SU-DHL-6 (cell line): ENCODE results near the gene LRRFIP1.

Experiments used
- H2AFZ ChIP-seq: fragments of 200-600 bp; sonication (generic); 2 replicates; pipeline ENCODE4 v1.6.1; 2014; ENCODE audit warnings: low read depth, mild to moderate bottlenecking, moderate library complexity, mixed read lengths, antibody characterized with exemption, low read length; ENCODE audit not compliant: severe bottlenecking
- H3F3A ChIP-seq: fragments of 200-600 bp; shearing (Covaris generic); 2 replicates; pipeline ENCODE4 v1.6.0; 2016; ENCODE audit warnings: antibody characterized with exemption, mild to moderate bottlenecking; ENCODE audit not compliant: insufficient read depth
- H3K27ac ChIP-seq: fragments of 200-600 bp; sonication (generic); 2 replicates; pipeline ENCODE4 v1.5.1; 2016; ENCODE audit warnings: low read depth, mild to moderate bottlenecking, low read length, moderate library complexity, mixed read lengths
- H3K27me3 ChIP-seq: fragments of 200-600 bp; sonication (generic), shearing (Covaris generic); 2 replicates; pipeline ENCODE4 v1.6.0; 2014; ENCODE audit warnings: mild to moderate bottlenecking, low read length
- H3K36me3 ChIP-seq: fragments of 200-600 bp; sonication (generic); 2 replicates; pipeline ENCODE4 v1.6.1; 2014; ENCODE audit warnings: mild to moderate bottlenecking, low read length, mixed read lengths
- H3K4me2 ChIP-seq: fragments of 300-600, 200-600 bp; shearing (Covaris generic), sonication (generic); 2 replicates; pipeline ENCODE4 v1.6.0; 2014; ENCODE audit warnings: low read length, low read depth, mild to moderate bottlenecking; ENCODE audit not compliant: poor library complexity, severe bottlenecking
- H3K4me3 ChIP-seq: fragments of 200-600 bp; sonication (generic); 2 replicates; pipeline ENCODE4 v1.5.1; 2014; ENCODE audit warnings: antibody characterized with exemption, low read length, mild to moderate bottlenecking, mixed read lengths; ENCODE audit not compliant: insufficient read depth, poor library complexity, severe bottlenecking
- H3K79me2 ChIP-seq: fragments of 200-600 bp; sonication (generic); 2 replicates; pipeline ENCODE4 v1.6.1; 2014; ENCODE audit warnings: mild to moderate bottlenecking, low read length, moderate library complexity; ENCODE audit not compliant: insufficient read depth
- H3K9ac ChIP-seq: fragments of 200-600 bp; sonication (generic); 2 replicates; pipeline ENCODE4 v1.7.0; 2014; ENCODE audit warnings: mild to moderate bottlenecking, low read length
- H3K9me2 ChIP-seq: fragments of 200-600 bp; sonication (generic); replicated peaks from 2 replicates; pipeline ENCODE4 v1.6.1; 2014; ENCODE audit warnings: low read length; ENCODE audit not compliant: insufficient read depth
- H3K9me3 ChIP-seq: fragments of 200-600 bp; sonication (generic); 2 replicates; pipeline ENCODE4 v1.6.1; 2014; ENCODE audit warnings: low read length, mixed read lengths; ENCODE audit not compliant: insufficient read depth
- H4K20me1 ChIP-seq: fragments of 200-600 bp; sonication (generic); 2 replicates; pipeline ENCODE4 v1.6.1; 2014; ENCODE audit warnings: low read depth, mild to moderate bottlenecking, antibody characterized with exemption, low read length, moderate library complexity, mixed read lengths
- CTCF ChIP-seq: fragments of 200-600 bp; sonication (generic); IDR thresholded peaks from one replicate; pipeline ENCODE4 v1.5.1; 2017; ENCODE audit warnings: antibody characterized with exemption, mild to moderate bottlenecking, low read length, moderate library complexity; ENCODE audit not compliant: insufficient read depth, poor library complexity, severe bottlenecking
- EZH2phosphoT487 ChIP-seq: fragments of 200-600 bp; sonication (generic), shearing (Covaris generic); conservative IDR thresholded peaks from 2 replicates; pipeline ENCODE4 v1.6.1; 2018; ENCODE audit warnings: mild to moderate bottlenecking, antibody characterized with exemption, low read length, moderate library complexity, mixed read lengths

LRRFIP1 gene

DNA sequence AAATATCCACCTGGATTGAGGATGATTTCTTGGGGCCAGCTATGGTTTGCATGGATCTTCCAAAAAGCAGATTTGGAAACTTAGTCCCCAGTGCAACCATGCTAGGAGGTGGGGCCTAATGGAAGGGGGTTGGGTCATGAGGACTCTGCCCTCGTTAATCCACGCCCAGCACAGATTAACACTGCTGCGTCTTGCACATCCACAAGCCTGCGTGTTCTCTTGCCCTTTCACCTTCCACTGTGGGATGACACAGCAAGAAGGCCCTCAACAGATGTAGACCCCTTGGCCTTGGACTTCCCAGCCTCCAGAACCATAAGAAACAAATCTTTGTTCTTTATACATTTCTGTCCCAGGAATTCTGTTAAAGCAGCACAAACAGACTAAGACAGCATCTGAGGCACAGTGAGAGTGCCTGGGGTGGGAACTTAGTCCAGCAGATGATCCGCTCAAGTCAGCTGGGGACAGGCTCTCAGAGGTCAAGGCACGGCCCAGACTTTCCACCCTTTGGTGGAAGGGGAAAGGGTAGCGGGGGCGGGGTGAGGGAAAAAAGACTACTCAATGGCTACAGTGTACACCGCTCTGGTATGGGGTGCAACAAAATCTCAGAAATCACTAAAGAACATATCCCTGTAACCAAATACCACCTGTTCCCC lies 39.2 kb upstream of the LRRFIP1 start:
- Histone ChIP-seq H3K9ac (no peak overlapping the region), H3K4me2 (no peak overlapping the region), H3K9me2 (no peaks in the 10 kb centered on the region), H2AFZ (no peak overlapping the region), H3K27me3 (no peaks in the 10 kb centered on the region), H3K27ac (no peak overlapping the region), H3K9me3 (no peaks in the 10 kb centered on the region), H3K79me2 (no peaks in the 10 kb centered on the region), H3K36me3 (no peaks in the 10 kb centered on the region), H3K4me3 (no peak overlapping the region), H4K20me1 (no peaks in the 10 kb centered on the region), H3F3A (no peaks in the 10 kb centered on the region)
- TF ChIP-seq CTCF (no peak), EZH2phosphoT487 (no peak)

DNA sequence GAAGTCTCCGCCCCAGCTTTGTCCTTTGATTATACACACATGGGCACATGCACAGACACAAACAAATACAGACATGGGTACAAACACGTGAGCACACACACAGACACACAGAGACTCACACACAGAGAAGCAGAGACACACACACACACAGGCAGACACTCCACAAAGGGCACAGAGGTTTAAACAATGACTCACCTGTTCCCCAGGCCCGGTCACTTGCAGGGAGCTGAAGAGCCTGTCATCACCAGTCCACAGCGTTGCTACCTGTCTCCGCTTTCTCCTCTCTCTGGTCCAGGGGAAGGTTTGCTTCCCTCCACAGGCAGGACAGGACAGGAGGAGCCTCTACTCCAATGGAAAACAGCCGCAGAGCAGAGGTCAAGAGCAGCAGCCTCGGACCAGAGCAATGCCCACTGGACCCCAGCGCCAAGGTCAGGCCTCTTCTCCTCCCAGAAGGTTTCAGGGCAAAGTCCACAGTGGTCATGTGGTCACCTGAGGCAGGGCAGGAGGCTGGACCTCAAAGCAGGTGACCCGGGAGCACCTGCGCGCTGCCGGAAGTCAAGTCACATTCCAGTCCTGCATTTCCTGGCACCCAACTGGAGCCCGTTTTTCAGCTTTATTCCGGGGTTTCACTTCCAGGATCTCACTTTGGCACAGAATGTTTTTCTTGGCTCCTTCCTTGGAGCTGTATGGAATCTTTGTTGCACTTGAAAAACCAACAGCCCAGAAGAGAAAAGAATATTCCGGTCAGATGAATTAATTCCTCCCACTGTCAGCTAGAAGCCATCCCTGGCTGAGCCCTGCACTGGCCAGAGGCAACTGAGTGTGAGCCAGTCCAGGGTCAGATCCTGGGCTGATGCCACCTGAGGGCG lies 36.9 kb upstream of the LRRFIP1 start, which contains the start of gene RAB17:
Gene RAB17 (minus strand): TSS at position 463 of the 869 bp plus-strand sequence. CDS start 4,580 bp downstream, outside the sequence.
- H3K36me3 ChIP-seq, result no peaks in the 10 kb centered on the region
- H3K79me2 ChIP-seq, result no peaks in the 10 kb centered on the region
- no peaks in the 10 kb centered on the region for H4K20me1 ChIP-seq
- H2AFZ ChIP-seq, result no peak within 1 kb of the TSS
- TF ChIP-seq CTCF, result no peak
- TF ChIP-seq EZH2phosphoT487, result no peak
- no peak within 1 kb of the TSS for H3K27ac ChIP-seq
- H3K9me2 ChIP-seq, result no peaks in the 10 kb centered on the region
- no peak within 1 kb of the TSS for H3K9ac ChIP-seq
- H3K4me2 ChIP-seq, result no peak within 1 kb of the TSS
- H3K27me3 ChIP-seq, result no peaks in the 10 kb centered on the region
- H3F3A ChIP-seq, result no peaks in the 10 kb centered on the region
- no peaks in the 10 kb centered on the region for H3K9me3 ChIP-seq
- H3K4me3 ChIP-seq, result no peak within 1 kb of the TSS

DNA sequence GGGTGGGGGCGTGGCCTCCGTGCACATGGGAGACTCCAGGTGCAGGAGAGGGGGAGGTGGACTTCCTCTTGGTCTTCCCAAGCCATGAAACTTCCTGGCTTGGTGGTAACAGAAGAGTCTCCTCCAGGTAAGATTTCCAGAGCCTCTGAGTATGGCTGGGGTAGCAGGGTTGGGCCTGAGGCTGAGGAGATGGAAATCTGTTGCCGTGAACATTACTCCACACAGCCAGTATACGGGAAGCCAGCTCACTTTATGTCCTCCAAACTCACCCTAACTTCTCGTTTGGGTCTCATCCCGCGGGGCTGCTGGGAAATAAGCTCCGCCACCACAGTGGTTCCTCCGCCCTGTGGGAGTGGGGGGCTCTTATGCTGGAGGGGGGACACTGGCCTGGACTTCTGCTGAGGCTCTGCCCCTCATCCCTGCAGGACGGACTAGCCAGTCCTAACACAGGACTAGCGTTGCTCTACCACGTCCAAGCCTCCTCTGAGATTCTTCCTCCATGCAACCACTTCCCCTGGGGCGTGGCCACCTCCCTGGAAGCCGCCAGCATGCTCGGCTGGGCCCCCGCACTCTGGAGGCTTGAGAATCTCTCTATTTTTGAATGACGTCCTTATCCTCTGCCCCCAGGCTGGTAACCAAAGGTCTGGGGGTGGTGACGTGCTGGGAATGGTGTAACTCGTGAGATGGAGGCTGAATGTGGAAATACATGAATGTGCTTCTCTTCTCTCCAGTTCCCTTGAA lies 36.1 kb upstream of the LRRFIP1 start:
- no peak overlapping the region for H2AFZ ChIP-seq
- TF ChIP-seq EZH2phosphoT487 (no peak), CTCF (no peak)
- H3F3A ChIP-seq, result no peaks in the 10 kb centered on the region
- no peaks in the 10 kb centered on the region for H4K20me1 ChIP-seq
- H3K27ac ChIP-seq, result no peak overlapping the region
- no peaks in the 10 kb centered on the region for H3K9me2 ChIP-seq
- H3K79me2 ChIP-seq, result no peaks in the 10 kb centered on the region
- H3K4me2 ChIP-seq, result no peak overlapping the region
- no peaks in the 10 kb centered on the region for H3K9me3 ChIP-seq
- no peaks in the 10 kb centered on the region for H3K27me3 ChIP-seq
- H3K36me3 ChIP-seq, result no peaks in the 10 kb centered on the region
- H3K4me3 ChIP-seq, result no peak overlapping the region
- no peak overlapping the region for H3K9ac ChIP-seq
